Sciatic nerve (tissue), 2 donors: ENCODE measurements around the gene SHB. TPM values are rescaled to one million over a fixed set of nuclear protein-coding genes. Genes with fewer than 3 reads are reported as not detected.

ENCODE experiments used
- ATAC-seq: fragments of 200-7000 bp; cut with Tn5 transposase; one replicate; pipeline ENCODE4 v1.9.1; 2020; ENCODE audit warnings: mild to moderate bottlenecking, moderate library complexity
- DNase-seq: peaks from one replicate; pipeline ENCODE4 v3.0.0-alpha.2; 2020; ENCODE audit warnings: low spot score
- intact Hi-C: fragments of 100-400 bp; cut with DNase I; formaldehyde crosslinking; loops from one replicate; pipeline ENCODE4 v1.14.2; 2022
- total RNA-seq: library from RNA; stranded (reverse); fragmentation: NEBNext Ultra II Directional; extraction: Animal tissue kit (Norgen Biotek cat#: 25700); gene quantifications from one replicate; pipeline ENCODE4 v1.2.1, GENCODE V29; 2021
- donor health status: DM: no; HTN: no; CAD: no.
- donor health status: DM: no; HTN: no; CAD: no.

Gene SHB
- total RNA-seq, 1 donor from 2014 or later, result 15.9 TPM

- ATAC-seq (peak; percentile 60), DNase-seq (peak; percentile 71)
- intact Hi-C loops, result loop anchor here (10.0 kb wide), 1 partner anchor 152 kb away; no protein-coding TSS in a partner anchor
Observed at GRCh38 chr9:38066914-38067858, 1.8 kb downstream of the SHB start.

GRCh38 chr9:38066197-38066913 is 2.7 kb downstream of the SHB start:
- peak; percentile 4 for ATAC-seq
- intact Hi-C loops, result loop anchor here (10.0 kb wide), 1 partner anchor 152 kb away; no protein-coding TSS in a partner anchor
- DNase-seq, result no peak

GRCh38 chr9:38065369-38066075 is 3.5 kb downstream of the SHB start:
- ATAC-seq, result no peak
- DNase-seq, result peak; percentile 26
- intact Hi-C loops, result loop anchor here (10.0 kb wide), 1 partner anchor 151 kb away; no protein-coding TSS in a partner anchor

GRCh38 chr9:38064842-38065368 is 4.1 kb downstream of the SHB start:
- intact Hi-C loops, result loop anchor here (10.0 kb wide), 1 partner anchor 150 kb away; no protein-coding TSS in a partner anchor

GRCh38 chr9:38063363-38063707 is 5.7 kb downstream of the SHB start:
- intact Hi-C loops, result loop anchor here (10.0 kb wide), 1 partner anchor 149 kb away; no protein-coding TSS in a partner anchor
- ATAC-seq, result no peak

More at GRCh38 chr9:38064842-38065368, 4.1 kb downstream of the SHB start:
- ATAC-seq (no peak), DNase-seq (peak; percentile 17)

GRCh38 chr9:38062498-38063362 is 6.3 kb downstream of the SHB start:
- ATAC-seq (no peak), DNase-seq (peak; percentile 17)
- intact Hi-C loops, result loop anchor here (10.0 kb wide), 1 partner anchor 148 kb away; no protein-coding TSS in a partner anchor

More at GRCh38 chr9:38063363-38063707, 5.7 kb downstream of the SHB start:
- DNase-seq, result peak; percentile 33

- DNase-seq (no peak), ATAC-seq (no peak)
- intact Hi-C loops, result loop anchor here (10.0 kb wide), 1 partner anchor 147 kb away; no protein-coding TSS in a partner anchor
Observed at GRCh38 chr9:38062106-38062497, 6.9 kb downstream of the SHB start.

GRCh38 chr9:38061326-38061977 is 7.6 kb downstream of the SHB start:
- peak; percentile 30 for DNase-seq
- no peak for ATAC-seq
- intact Hi-C loops, result loop anchor here (10.0 kb wide), 1 partner anchor 147 kb away; no protein-coding TSS in a partner anchor

- intact Hi-C loops, result loop anchor here (10.0 kb wide), 1 partner anchor 146 kb away; no protein-coding TSS in a partner anchor
- DNase-seq, result peak; percentile 7
- no peak for ATAC-seq
Observed at GRCh38 chr9:38060681-38061080, 8.3 kb downstream of the SHB start.

GRCh38 chr9:38059233-38059936 is 9.6 kb downstream of the SHB start:
- DNase-seq, result no peak
- intact Hi-C loops, result no loop called here
- no peak for ATAC-seq

- ATAC-seq, result no peak
- DNase-seq, result no peak
- intact Hi-C loops, result no loop called here
Observed at GRCh38 chr9:38058452-38059232, 10.4 kb downstream of the SHB start.

- intact Hi-C loops, result no loop called here
- no peak for DNase-seq
- no peak for ATAC-seq
Observed at GRCh38 chr9:38057416-38058195, 11.4 kb downstream of the SHB start.

- intact Hi-C loops, result no loop called here
- ATAC-seq (no peak), DNase-seq (no peak)
Observed at GRCh38 chr9:38054653-38055052, 14.4 kb downstream of the SHB start.

- ATAC-seq, result no peak
Observed at GRCh38 chr9:38053697-38054461, 15.1 kb downstream of the SHB start.

More at GRCh38 chr9:38053697-38054461, 15.1 kb downstream of the SHB start:
- no peak for DNase-seq
- intact Hi-C loops, result no loop called here
